H1 (cell line): ENCODE data around the gene SLC27A2. TPM values are rescaled to one million over a fixed set of nuclear protein-coding genes. Genes with fewer than 3 reads are reported as not detected.

Source experiments
- CTCF ChIA-PET: fragments of 300-600 bp; sonication (Branson Sonifier 250); formaldehyde crosslinking; loops from one replicate; lab custom pipeline; 2021; ENCODE audit not compliant: partially characterized antibody; lab: Charles Lee
- POLR2A ChIA-PET: fragments of 300-600 bp; sonication (Branson Sonifier 250); formaldehyde crosslinking; loops from one replicate; lab custom pipeline; 2021; ENCODE audit warnings: inconsistent platforms; ENCODE audit not compliant: partially characterized antibody; lab: Charles Lee
- DNase-seq, 2 experiments: peaks; one replicate each; pipeline versions ENCODE4 v3.0.0 to v3.0.0-alpha.2; 2010 to 2022; ENCODE audit warnings: low spot score in 2 of 2, low read depth in 1 of 2, mixed read lengths in 1 of 2
- FAIRE-seq: peaks from 2 replicates; lab custom pipeline; 2011; peaks lifted over from hg19 to GRCh38; lab: Jason Lieb, UNC
- H2AFZ ChIP-seq: 2 replicates; pipeline ENCODE4 v1.8.1; 2012; ENCODE audit warnings: low read length, inconsistent platforms
- H2AK5ac ChIP-seq: 2 replicates; pipeline ENCODE4 v1.6.1; 2013; ENCODE audit warnings: low read depth, low read length
- H2BK120ac ChIP-seq: replicated peaks from 2 replicates; pipeline ENCODE3; 2013; ENCODE audit warnings: low read depth, low read length, inconsistent platforms
- H2BK12ac ChIP-seq: 2 replicates; pipeline ENCODE4 v1.6.1; 2013; ENCODE audit warnings: low read depth, low read length
- H2BK15ac ChIP-seq: 2 replicates; pipeline ENCODE4 v1.6.1; 2013; ENCODE audit warnings: low read length
- H2BK20ac ChIP-seq: 2 replicates; pipeline ENCODE4 v1.6.1; 2013; ENCODE audit warnings: low read length
- H2BK5ac ChIP-seq: 2 replicates; pipeline ENCODE4 v1.6.1; 2013; ENCODE audit warnings: low read depth, low read length
- H3K14ac ChIP-seq: 2 replicates; pipeline ENCODE4 v1.6.1; 2013; ENCODE audit warnings: inconsistent platforms; ENCODE audit not compliant: insufficient read length
- H3K18ac ChIP-seq: 2 replicates; pipeline ENCODE4 v1.6.1; 2013; ENCODE audit warnings: low read length; ENCODE audit errors: extremely low read depth
- H3K23ac ChIP-seq: 2 replicates; pipeline ENCODE4 v1.6.1; 2013; ENCODE audit warnings: inconsistent platforms; ENCODE audit not compliant: insufficient read length
- H3K23me2 ChIP-seq: 2 replicates; pipeline ENCODE4 v1.6.1; 2013; ENCODE audit warnings: low read depth, low read length
- H3K27ac ChIP-seq: 2 replicates; pipeline ENCODE4 v1.6.1; 2011; ENCODE audit warnings: low read depth, low read length, inconsistent platforms
- H3K27me3 ChIP-seq, 4 experiments: replicated peaks in 1 of 4; 1 replicate in 1 of 4; 2 replicates in 3 of 4; pipeline versions ENCODE4 v1.6.1 to v1.8.1; 2011 to 2013; ENCODE audit warnings: low read length in 3 of 4, mild to moderate bottlenecking in 3 of 4, inconsistent platforms in 2 of 4, mixed read lengths in 2 of 4, moderate library complexity in 1 of 4; ENCODE audit not compliant: control insufficient read depth in 3 of 4, insufficient read depth in 3 of 4; ENCODE audit errors: extremely low read depth in 1 of 4
- H3K36me3 ChIP-seq, 4 experiments: 2 replicates each; pipeline versions ENCODE4 v1.6.1 to v1.8.1; 2011 to 2013; ENCODE audit warnings: mild to moderate bottlenecking in 4 of 4, low read length in 3 of 4, moderate library complexity in 2 of 4, control low read depth in 1 of 4, inconsistent platforms in 1 of 4; ENCODE audit not compliant: insufficient read depth in 4 of 4, control insufficient read depth in 2 of 4
- H3K4ac ChIP-seq: replicated peaks from 2 replicates; pipeline ENCODE3; 2013; ENCODE audit warnings: low read length, low read depth, mixed read lengths, inconsistent platforms; ENCODE audit not compliant: insufficient read length
- H3K4me1 ChIP-seq, 4 experiments: replicated peaks in 1 of 4; 1 replicate in 1 of 4; 2 replicates in 3 of 4; pipeline versions ENCODE4 v1.6.1 to v1.8.1; 2011 to 2013; ENCODE audit warnings: low read length in 3 of 4, inconsistent platforms in 2 of 4, mixed read lengths in 1 of 4; ENCODE audit not compliant: insufficient read depth in 4 of 4, control insufficient read depth in 3 of 4
- H3K4me2 ChIP-seq, 2 experiments: 2 replicates each; pipeline versions ENCODE4 v1.6.1 to v1.8.1; 2011 to 2013; ENCODE audit warnings: low read depth in 2 of 2, low read length in 2 of 2, control low read depth in 1 of 2, inconsistent platforms in 1 of 2, mild to moderate bottlenecking in 1 of 2; ENCODE audit not compliant: insufficient read depth in 1 of 2
- H3K4me3 ChIP-seq, 4 experiments: fragments of 200-600, 300-600 bp in 1 of 4; sonication (generic), shearing (Covaris generic), sonication (Bioruptor Twin) in 1 of 4; 2 replicates each; pipeline versions ENCODE4 v1.5.1 to v1.8.1; 2011 to 2016; ENCODE audit warnings: low read length in 4 of 4, low read depth in 3 of 4, control low read depth in 2 of 4, inconsistent platforms in 2 of 4, mild to moderate bottlenecking in 2 of 4, mixed read lengths in 1 of 4, moderate library complexity in 1 of 4; ENCODE audit not compliant: insufficient read depth in 2 of 4; ENCODE audit errors: extremely low read depth in 1 of 4
- H3K56ac ChIP-seq: replicated peaks from 2 replicates; pipeline ENCODE3; 2013; ENCODE audit warnings: low read depth, mild to moderate bottlenecking, mixed read lengths, low read length, inconsistent platforms; ENCODE audit not compliant: insufficient read length
- H3K79me1 ChIP-seq: 2 replicates; pipeline ENCODE4 v1.6.1; 2013; ENCODE audit warnings: low read depth, low read length, control low read depth
- H3K79me2 ChIP-seq, 2 experiments: 2 replicates each; pipeline versions ENCODE4 v1.6.1 to v1.8.1; 2012 to 2013; ENCODE audit warnings: low read length in 2 of 2, mild to moderate bottlenecking in 2 of 2, inconsistent platforms in 1 of 2; ENCODE audit not compliant: insufficient read depth in 2 of 2, control insufficient read depth in 1 of 2
- H3K9ac ChIP-seq, 4 experiments: replicated peaks in 1 of 4; 1 replicate in 1 of 4; 2 replicates in 3 of 4; pipeline versions ENCODE4 v1.6.1 to v1.8.1; 2011 to 2013; ENCODE audit warnings: low read depth in 3 of 4, low read length in 3 of 4, control low read depth in 2 of 4, mild to moderate bottlenecking in 2 of 4, moderate library complexity in 2 of 4, inconsistent platforms in 1 of 4; ENCODE audit errors: extremely low read depth in 1 of 4
- H3K9me3 ChIP-seq, 2 experiments: 2 replicates each; pipeline versions ENCODE4 v1.6.1 to v1.8.1; 2012 to 2013; ENCODE audit warnings: mild to moderate bottlenecking in 2 of 2, moderate library complexity in 2 of 2, control low read depth in 1 of 2, inconsistent platforms in 1 of 2, low read depth in 1 of 2, low read length in 1 of 2, mixed read lengths in 1 of 2; ENCODE audit not compliant: insufficient read depth in 2 of 2
- H4K20me1 ChIP-seq, 2 experiments: replicated peaks in 1 of 2; 2 replicates each; pipeline versions ENCODE3 to v1.8.1; 2011 to 2013; ENCODE audit warnings: inconsistent platforms in 2 of 2, low read length in 2 of 2, mild to moderate bottlenecking in 1 of 2; ENCODE audit not compliant: insufficient read depth in 2 of 2, control insufficient read depth in 1 of 2
- H4K5ac ChIP-seq: 2 replicates; pipeline ENCODE4 v1.6.1; 2013; ENCODE audit warnings: low read length, low read depth, mixed read lengths, inconsistent platforms; ENCODE audit not compliant: insufficient read length
- H4K8ac ChIP-seq: 2 replicates; pipeline ENCODE4 v1.8.0; 2013; ENCODE audit warnings: mild to moderate bottlenecking, moderate library complexity, low read length, inconsistent platforms; ENCODE audit not compliant: insufficient read depth; ENCODE audit errors: extremely low read depth
- H4K91ac ChIP-seq: replicated peaks from 2 replicates; pipeline ENCODE3; 2013; ENCODE audit warnings: low read length, mixed read lengths, inconsistent platforms; ENCODE audit not compliant: insufficient read length
- CBX5 ChIP-seq: fragments of 300-800, 300-1000 bp; sonication (generic); IDR thresholded peaks from 2 replicates; pipeline ENCODE4 v1.7.1; 2016; ENCODE audit warnings: antibody characterized with exemption, low read length, low read depth
- CEBPB ChIP-seq: IDR thresholded peaks from 2 replicates; pipeline ENCODE4 v1.6.1; 2012; ENCODE audit warnings: low read depth, low read length
- CHD1 ChIP-seq: IDR thresholded peaks from 2 replicates; pipeline ENCODE4 v1.6.1; 2012; ENCODE audit warnings: low read depth, low read length, improper control_type of control experiment
- CREB1 ChIP-seq: IDR thresholded peaks from 2 replicates; pipeline ENCODE4 v1.6.1; 2012; ENCODE audit warnings: inconsistent platforms
- HDAC6 ChIP-seq: IDR thresholded peaks from one replicate; pipeline ENCODE4 v1.7.1; 2012; ENCODE audit warnings: low read depth, mild to moderate bottlenecking, inconsistent platforms, low read length, moderate library complexity
- MAFK ChIP-seq: IDR thresholded peaks from 2 replicates; pipeline ENCODE4 v1.6.1; 2012; ENCODE audit warnings: low read depth, mild to moderate bottlenecking, improper control_type of control experiment, low read length
- PHF8 ChIP-seq: fragments of 200-600 bp; sonication (generic); conservative IDR thresholded peaks from 2 replicates; pipeline ENCODE4 v1.7.1; 2012; ENCODE audit warnings: low read depth, mild to moderate bottlenecking, inconsistent platforms, low read length, moderate library complexity
- POLR2AphosphoS5 ChIP-seq: IDR thresholded peaks from 2 replicates; pipeline ENCODE4 v1.6.1; 2011; ENCODE audit warnings: low read depth, low read length
- SAP30 ChIP-seq: fragments of 300-600 bp; sonication (generic); IDR thresholded peaks from 2 replicates; pipeline ENCODE4 v1.7.1; 2012; ENCODE audit warnings: low read length, moderate library complexity, mild to moderate bottlenecking, inconsistent platforms; ENCODE audit not compliant: insufficient read depth, insufficient replicate concordance
- SIRT6 ChIP-seq: IDR thresholded peaks from one replicate; pipeline ENCODE4 v1.7.1; 2012; ENCODE audit warnings: low read length, inconsistent platforms
- SIX5 ChIP-seq: IDR thresholded peaks from 2 replicates; pipeline ENCODE4 v1.6.1; 2011; ENCODE audit warnings: mild to moderate bottlenecking, low read depth, low read length
- TCF12 ChIP-seq: IDR thresholded peaks from 2 replicates; pipeline ENCODE4 v1.6.1; 2011; ENCODE audit warnings: low read depth, mild to moderate bottlenecking, low read length
- TEAD4 ChIP-seq: IDR thresholded peaks from 2 replicates; pipeline ENCODE4 v1.6.1; 2012; ENCODE audit warnings: low read depth, low read length, inconsistent platforms, mixed read lengths
- WGBS, 2 experiments: shearing (Covaris generic) in 1 of 2; methylation state at CpG; one replicate each; pipeline versions ENCODE4 v1.1.6 to v1.1.7; 2013 to 2015; ENCODE audit warnings: low lambda C conversion rate in 2 of 2, mixed read lengths in 2 of 2, inconsistent platforms in 1 of 2, low coverage in 1 of 2, missing lambda C conversion rate in 1 of 2; ENCODE audit not compliant: insufficient replicate concordance in 2 of 2, insufficient coverage in 1 of 2, insufficient read length in 1 of 2; ENCODE audit errors: extremely low coverage in 1 of 2, missing lambda C conversion rate in 1 of 2; 5-methylcytosine and 5-hydroxymethylcytosine counted together
- polyA plus RNA-seq, 7 experiments: library from polyadenylated mRNA; depleted of rRNA in 3 of 7; stranded (reverse) in 5 of 7; unstranded in 2 of 7; fragments of >200 nt in 5 of 7; fragments of 200-250 nt in 2 of 7; gene quantifications; 1 replicate in 5 of 7; 2 replicates in 1 of 7; 4 replicates in 1 of 7; pipeline versions ENCODE4 v1.2.1 to v1.2.3, GENCODE V29; 2011 to 2013; ENCODE audit warnings: missing spikeins in 2 of 7, mixed read lengths in 2 of 7
- total RNA-seq: library from RNA; stranded (reverse); fragmentation: NEBNext Ultra II Directional; extraction: Animal tissue kit (Norgen Biotek cat#: 25700); gene quantifications from 2 replicates; pipeline ENCODE4 v1.2.1, GENCODE V29; 2021
- TF ChIP-seq, protein P1 (sequence below): IDR thresholded peaks from 2 replicates; pipeline ENCODE4 v1.6.1; 2011; ENCODE audit warnings: low read depth, mild to moderate bottlenecking, low read length; ENCODE audit not compliant: insufficient read depth
- TF ChIP-seq, protein P2 (sequence below): IDR thresholded peaks from 2 replicates; pipeline ENCODE4 v1.6.1; 2011; ENCODE audit warnings: low read length, improper control_type of control experiment

SLC27A2 gene
- total and polyA plus RNA-seq, 2 of the 8 experiments (the other 6 are each of a cell fraction or from before 2014, with no cell fraction given) = 5.6 to 5.8 TPM

GRCh38 chr15:50275908-50276307 lies 93.9 kb downstream of the SLC27A2 start:
- CTCF ChIA-PET = no interaction called here
- no peak overlapping the region for H3K9ac ChIP-seq
- FAIRE-seq = no peak
- TF ChIP-seq CBX5 (no peak), TEAD4 (no peak), TCF12 (no peak), HDAC6 (no peak), MAFK (no peak), SIX5 (no peak), CEBPB (no peak), CHD1 (no peak), PHF8 (no peak), SIRT6 (no peak), POLR2AphosphoS5 (no peak), SAP30 (no peak), CREB1 (no peak)
- TF ChIP-seq, protein P1, sequence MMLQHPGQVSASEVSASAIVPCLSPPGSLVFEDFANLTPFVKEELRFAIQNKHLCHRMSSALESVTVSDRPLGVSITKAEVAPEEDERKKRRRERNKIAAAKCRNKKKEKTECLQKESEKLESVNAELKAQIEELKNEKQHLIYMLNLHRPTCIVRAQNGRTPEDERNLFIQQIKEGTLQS = no peak
- TF ChIP-seq, protein P2, sequence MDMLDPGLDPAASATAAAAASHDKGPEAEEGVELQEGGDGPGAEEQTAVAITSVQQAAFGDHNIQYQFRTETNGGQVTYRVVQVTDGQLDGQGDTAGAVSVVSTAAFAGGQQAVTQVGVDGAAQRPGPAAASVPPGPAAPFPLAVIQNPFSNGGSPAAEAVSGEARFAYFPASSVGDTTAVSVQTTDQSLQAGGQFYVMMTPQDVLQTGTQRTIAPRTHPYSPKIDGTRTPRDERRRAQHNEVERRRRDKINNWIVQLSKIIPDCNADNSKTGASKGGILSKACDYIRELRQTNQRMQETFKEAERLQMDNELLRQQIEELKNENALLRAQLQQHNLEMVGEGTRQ = no peak

More at GRCh38 chr15:50275908-50276307, 93.9 kb downstream of the SLC27A2 start:
- H3K4me3 ChIP-seq = no peak overlapping the region
- H2BK120ac ChIP-seq = no peak overlapping the region
- no peak overlapping the region for H2BK20ac ChIP-seq
- no peak overlapping the region for H3K56ac ChIP-seq
- H2AK5ac ChIP-seq = no peak overlapping the region
- H3K23ac ChIP-seq = no peak overlapping the region
- H2BK15ac ChIP-seq = no peak overlapping the region
- no peak overlapping the region for H4K91ac ChIP-seq
- H3K4ac ChIP-seq = no peak overlapping the region
- H4K20me1 ChIP-seq = no peaks in the 10 kb centered on the region
- no peaks in the 10 kb centered on the region for H3K9me3 ChIP-seq
- no peak for DNase-seq
- 91% methylated on average over 3 of the region's 3 CpGs; no CpG with 5 or more reads in 1 of the 2 experiments for WGBS, 2 experiments
- H3K27me3 ChIP-seq = no peaks in the 10 kb centered on the region
- H2BK5ac ChIP-seq = no peak overlapping the region
- no peak overlapping the region for H2BK12ac ChIP-seq
- no peak overlapping the region for H3K4me2 ChIP-seq
- H3K79me2 ChIP-seq = no peaks in the 10 kb centered on the region
- no peak overlapping the region for H4K8ac ChIP-seq
- H3K79me1 ChIP-seq = no peaks in the 10 kb centered on the region
- H3K18ac ChIP-seq = no peak overlapping the region
- H4K5ac ChIP-seq = no peak overlapping the region
- H3K23me2 ChIP-seq = no peaks in the 10 kb centered on the region; the same call in 1 of the 2 replicates
- POLR2A ChIA-PET = no interaction called here
- no peak overlapping the region for H3K14ac ChIP-seq
- no peak overlapping the region for H3K27ac ChIP-seq
- peaks cover 0 to 2% (median 0%) of the 10 kb centered on the region in 4 experiments; a peak in 1 of 8 replicates for H3K36me3 ChIP-seq
- no peaks in the 10 kb centered on the region for H3K4me1 ChIP-seq
- H2AFZ ChIP-seq = no peak overlapping the region
